Measurements from ENCODE around the gene NME4.

GRCh38 chr16:424033-424622 lies 27.1 kb downstream of the NME4 start:
- TF ChIP-seq CTCF (IDR thresholded peaks at IDR 0.05) (no peak), POLR2AphosphoS5 (IDR thresholded peaks at IDR 0.05) (peak; percentile 87 to 92)

All from esophagus muscularis mucosa (tissue), 3 donors.